ENCODE measurements around the gene IFT52.

The IFT52 gene

GRCh38 chr20:43694763-43695162 lies 104.0 kb downstream of the IFT52 start:
- no peak for DNase-seq

- DNase-seq = no peak
Measured at GRCh38 chr20:43695571-43695970, 104.8 kb downstream of the IFT52 start.

Measured in stimulated activated CD8-positive, alpha-beta memory T cell treated with anti-CD3 and anti-CD28 coated beads, Interleukin-4, amount 100 ng/mL, for 48 hours (primary cell).